Neural progenitor cell (in vitro differentiated cells): Measurements from ENCODE around the gene PHOSPHO1.

Source experiments
- CTCF ChIP-seq: fragments of 200-600 bp; sonication (generic); IDR thresholded peaks from 2 replicates; pipeline ENCODE4 v1.5.1; 2017; ENCODE audit warnings: antibody characterized with exemption, mild to moderate bottlenecking
- EZH2 ChIP-seq: fragments of 200-600 bp; sonication (generic); IDR thresholded peaks from 2 replicates; pipeline ENCODE4 v1.6.1; 2017; ENCODE audit warnings: antibody characterized with exemption, mild to moderate bottlenecking, moderate library complexity

GRCh38 chr17:49260011-49260816, 29.6 kb upstream of the PHOSPHO1 start:
- TF ChIP-seq CTCF (no peak), EZH2 (peak; percentile 70)
